Fibroblast of pulmonary artery (primary cell): ENCODE data around the gene CALML4.
"Not testable (repeated sequence)": the region's sequence is repeated elsewhere in the genome, so short reads cannot be mapped to it uniquely, and the experiment has no call there.

Experiments used
- DNase-seq: peaks from one replicate; pipeline ENCODE4 v3.0.0-alpha.2; 2010; ENCODE audit warnings: low read depth
- H3K4me3 ChIP-seq: replicated peaks from 2 replicates; pipeline ENCODE4 v1.5.1; 2011; ENCODE audit warnings: low read depth, mild to moderate bottlenecking, control low read depth, low read length, moderate library complexity
- TF ChIP-seq, protein P1 (sequence below): IDR thresholded peaks from 2 replicates; pipeline ENCODE4 v1.5.1; 2011; ENCODE audit warnings: mild to moderate bottlenecking, control low read depth, low read length, inconsistent platforms; ENCODE audit errors: missing control alignments

CALML4 gene

GRCh38 chr15:68223171-68223570, 18.0 kb upstream of the CALML4 start:
- no peak for DNase-seq
- TF ChIP-seq, protein P1, sequence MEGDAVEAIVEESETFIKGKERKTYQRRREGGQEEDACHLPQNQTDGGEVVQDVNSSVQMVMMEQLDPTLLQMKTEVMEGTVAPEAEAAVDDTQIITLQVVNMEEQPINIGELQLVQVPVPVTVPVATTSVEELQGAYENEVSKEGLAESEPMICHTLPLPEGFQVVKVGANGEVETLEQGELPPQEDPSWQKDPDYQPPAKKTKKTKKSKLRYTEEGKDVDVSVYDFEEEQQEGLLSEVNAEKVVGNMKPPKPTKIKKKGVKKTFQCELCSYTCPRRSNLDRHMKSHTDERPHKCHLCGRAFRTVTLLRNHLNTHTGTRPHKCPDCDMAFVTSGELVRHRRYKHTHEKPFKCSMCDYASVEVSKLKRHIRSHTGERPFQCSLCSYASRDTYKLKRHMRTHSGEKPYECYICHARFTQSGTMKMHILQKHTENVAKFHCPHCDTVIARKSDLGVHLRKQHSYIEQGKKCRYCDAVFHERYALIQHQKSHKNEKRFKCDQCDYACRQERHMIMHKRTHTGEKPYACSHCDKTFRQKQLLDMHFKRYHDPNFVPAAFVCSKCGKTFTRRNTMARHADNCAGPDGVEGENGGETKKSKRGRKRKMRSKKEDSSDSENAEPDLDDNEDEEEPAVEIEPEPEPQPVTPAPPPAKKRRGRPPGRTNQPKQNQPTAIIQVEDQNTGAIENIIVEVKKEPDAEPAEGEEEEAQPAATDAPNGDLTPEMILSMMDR = no peak
- no peak overlapping the region for H3K4me3 ChIP-seq

- not testable (repeated sequence) for H3K4me3 ChIP-seq, DNase-seq
Observed at GRCh38 chr15:68222432-68222743, 17.3 kb upstream of the CALML4 start.

DNA sequence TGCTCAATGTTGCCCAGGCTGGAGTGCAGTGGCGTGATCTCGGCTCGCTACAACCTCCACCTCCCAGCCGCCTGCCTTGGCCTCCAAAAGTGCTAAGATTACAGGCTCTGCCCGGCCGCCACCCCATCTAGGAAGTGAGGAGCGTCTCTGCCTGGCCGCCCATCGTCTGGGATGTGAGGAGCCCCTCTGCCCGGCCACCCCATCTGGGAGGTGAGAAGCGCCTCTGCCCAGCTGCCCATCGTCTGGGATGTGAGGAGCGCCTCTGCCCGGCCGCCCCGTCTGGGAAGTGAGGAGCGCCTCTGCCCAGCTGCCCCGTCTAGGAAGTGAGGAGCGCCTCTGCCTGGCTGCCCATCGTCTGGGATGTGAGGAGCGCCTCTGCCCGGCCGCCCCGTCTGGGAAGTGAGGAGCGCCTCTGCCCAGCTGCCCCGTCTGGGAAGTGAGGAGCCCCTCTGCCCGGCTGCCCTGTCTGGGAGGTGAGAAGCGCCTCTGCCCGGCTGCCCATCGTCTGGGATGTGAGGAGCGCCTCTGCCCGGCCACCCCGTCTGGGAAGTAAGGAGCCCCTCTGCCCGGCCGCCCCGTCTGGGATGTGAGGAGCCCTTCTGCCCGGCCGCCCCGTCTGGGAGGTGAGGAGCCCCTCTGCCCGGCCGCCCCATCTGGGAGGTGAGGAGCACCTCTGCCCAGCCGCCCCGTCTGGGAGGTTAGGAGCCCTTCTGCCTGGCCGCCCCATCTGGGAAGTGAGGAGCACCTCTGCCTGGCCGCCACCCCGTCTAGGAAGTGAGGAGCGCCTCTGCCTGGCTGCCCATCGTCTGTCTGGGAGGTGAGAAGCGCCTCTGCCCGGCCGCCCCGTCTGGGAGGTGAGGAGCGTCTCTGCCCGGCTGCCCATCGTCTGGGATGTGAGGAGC, 16.6 kb upstream of the CALML4 start:
- H3K4me3 ChIP-seq, DNase-seq: not testable (repeated sequence)

GRCh38 chr15:68220967-68221366, 15.8 kb upstream of the CALML4 start:
- no peak for DNase-seq
- TF ChIP-seq, protein P1 = no peak
- H3K4me3 ChIP-seq = no peak overlapping the region

DNA sequence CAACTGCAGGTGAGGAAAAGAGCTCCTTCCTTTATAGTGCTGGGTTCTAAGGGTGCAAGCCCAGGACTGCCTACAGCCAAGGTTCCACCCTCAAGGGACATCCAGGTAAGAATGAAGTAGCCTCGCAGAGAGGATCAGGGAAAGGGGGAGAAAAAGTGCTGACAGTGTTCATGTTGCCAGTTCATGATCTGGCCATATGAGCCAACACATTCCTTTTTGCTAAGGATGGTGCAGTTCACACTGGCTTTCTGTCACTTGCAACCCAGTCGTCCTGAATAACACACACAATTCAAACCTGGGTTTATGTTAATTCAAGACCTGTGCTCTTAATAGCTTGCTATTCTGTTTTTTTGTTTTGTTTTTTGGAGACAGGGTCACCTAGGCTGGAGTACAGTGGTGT, 15.4 kb upstream of the CALML4 start:
- TF ChIP-seq, protein P1 = no peak
- no peak for DNase-seq
- H3K4me3 ChIP-seq = no peak overlapping the region

- TF ChIP-seq, protein P1 = no peak
- DNase-seq = no peak
- no peak overlapping the region for H3K4me3 ChIP-seq
Observed at GRCh38 chr15:68218847-68219798, 14.0 kb upstream of the CALML4 start.

- DNase-seq = no peak
- TF ChIP-seq, protein P1 = no peak
- no peak overlapping the region for H3K4me3 ChIP-seq
Observed at GRCh38 chr15:68218331-68218730, 13.2 kb upstream of the CALML4 start.
